IMR-90 (cell line): ENCODE data around the gene ALK. TPM values are rescaled to one million over a fixed set of nuclear protein-coding genes. Genes with fewer than 3 reads are reported as not detected.

Source experiments
- ATAC-seq: fragments of 200-7000 bp; cut with Tn5 transposase; 2 replicates; pipeline ENCODE4 v1.9.1; 2020; ENCODE audit warnings: low read depth, mild to moderate bottlenecking, moderate library complexity
- BruUV-seq: library from RNA; stranded (reverse); fragments of 400-500 nt; replicated peaks from 2 replicates; lab custom pipeline; 2021; lab: Mats Ljungman, UMichigan
- CTCF ChIA-PET: fragments of 300-600 bp; formaldehyde crosslinking; extraction: SDS; loops from one replicate; lab custom pipeline; 2021; ENCODE audit warnings: antibody characterized with exemption; lab: Yijun Ruan, JAX
- POLR2A ChIA-PET: fragments of 300-600 bp; sonication (Branson Sonifier 250); formaldehyde crosslinking; loops from one replicate; lab custom pipeline; 2022; ENCODE audit warnings: antibody characterized with exemption; ENCODE audit not compliant: unreplicated experiment; lab: Charles Lee
- DNase-seq: peaks from one replicate; pipeline ENCODE4 v3.0.0; 2013
- H2AFZ ChIP-seq: replicated peaks from 2 replicates; pipeline ENCODE3; 2013; ENCODE audit warnings: low read length, mild to moderate bottlenecking; ENCODE audit not compliant: poor library complexity
- H2AK5ac ChIP-seq: 2 replicates; pipeline ENCODE4 v1.6.1; 2013; ENCODE audit warnings: low read depth, low read length, inconsistent platforms
- H2AK9ac ChIP-seq: replicated peaks from 2 replicates; pipeline ENCODE3; 2013; ENCODE audit warnings: mild to moderate bottlenecking, low read depth, low read length, moderate library complexity; ENCODE audit not compliant: poor library complexity
- H2BK120ac ChIP-seq: 2 replicates; pipeline ENCODE4 v1.6.1; 2013; ENCODE audit warnings: low read depth, low read length, inconsistent platforms
- H2BK15ac ChIP-seq: 3 replicates; pipeline ENCODE4 v1.6.1; 2013; ENCODE audit warnings: low read depth, low read length, inconsistent platforms
- H2BK20ac ChIP-seq: 2 replicates; pipeline ENCODE4 v1.6.1; 2013; ENCODE audit warnings: low read depth, mild to moderate bottlenecking, inconsistent platforms, low read length, moderate library complexity
- H2BK5ac ChIP-seq: 2 replicates; pipeline ENCODE4 v1.6.1; 2013; ENCODE audit warnings: mild to moderate bottlenecking, low read depth, low read length, inconsistent platforms; ENCODE audit not compliant: poor library complexity, severe bottlenecking
- H3K14ac ChIP-seq: replicated peaks from 2 replicates; pipeline ENCODE4 v1.6.1; 2013; ENCODE audit warnings: low read depth, low read length, inconsistent platforms
- H3K18ac ChIP-seq: 2 replicates; pipeline ENCODE4 v1.6.1; 2013; ENCODE audit warnings: low read depth, low read length, control low read depth
- H3K23ac ChIP-seq: 2 replicates; pipeline ENCODE4 v1.6.1; 2013; ENCODE audit warnings: low read depth, low read length, inconsistent platforms
- H3K27ac ChIP-seq: 2 replicates; pipeline ENCODE4 v1.5.1; 2013; ENCODE audit warnings: mild to moderate bottlenecking, control low read depth, low read length; ENCODE audit not compliant: insufficient read depth
- H3K27me3 ChIP-seq: 2 replicates; pipeline ENCODE4 v1.6.1; 2013; ENCODE audit warnings: low read length; ENCODE audit not compliant: control insufficient read depth, insufficient read depth
- H3K36me3 ChIP-seq: 2 replicates; pipeline ENCODE4 v1.6.1; 2013; ENCODE audit warnings: low read length, mixed read lengths; ENCODE audit not compliant: control insufficient read depth, insufficient read depth
- H3K4ac ChIP-seq: 2 replicates; pipeline ENCODE4 v1.6.1; 2013; ENCODE audit warnings: low read depth, low read length, inconsistent platforms
- H3K4me1 ChIP-seq: 2 replicates; pipeline ENCODE4 v1.6.1; 2013; ENCODE audit warnings: low read length, mixed read lengths; ENCODE audit not compliant: control insufficient read depth, insufficient read depth
- H3K4me2 ChIP-seq: 2 replicates; pipeline ENCODE4 v1.6.1; 2013; ENCODE audit warnings: low read depth, mild to moderate bottlenecking, control low read depth, low read length, moderate library complexity
- H3K4me3 ChIP-seq: 2 replicates; pipeline ENCODE4 v1.5.1; 2013; ENCODE audit warnings: low read depth, mild to moderate bottlenecking, control low read depth, low read length, moderate library complexity; ENCODE audit not compliant: insufficient read depth
- H3K56ac ChIP-seq: 2 replicates; pipeline ENCODE4 v1.6.1; 2013; ENCODE audit warnings: low read length, inconsistent platforms; ENCODE audit not compliant: insufficient read depth; ENCODE audit errors: extremely low read depth
- H3K79me1 ChIP-seq, 2 experiments: 2 replicates each; pipeline ENCODE4 v1.6.1; 2013; ENCODE audit warnings: low read length in 2 of 2, inconsistent platforms in 1 of 2, low read depth in 1 of 2
- H3K9ac ChIP-seq: 2 replicates; pipeline ENCODE4 v1.6.1; 2013; ENCODE audit warnings: low read depth, low read length, control low read depth
- H3K9me1 ChIP-seq: 2 replicates; pipeline ENCODE4 v1.6.1; 2013; ENCODE audit warnings: low read length, inconsistent platforms; ENCODE audit not compliant: insufficient read depth
- H3K9me3 ChIP-seq: 2 replicates; pipeline ENCODE4 v1.6.1; 2013; ENCODE audit warnings: low read length; ENCODE audit not compliant: control insufficient read depth, insufficient read depth
- H4K20me1 ChIP-seq: 2 replicates; pipeline ENCODE4 v1.6.1; 2013; ENCODE audit warnings: low read length, inconsistent platforms; ENCODE audit not compliant: insufficient read depth
- H4K5ac ChIP-seq: 2 replicates; pipeline ENCODE4 v1.6.1; 2013; ENCODE audit warnings: mild to moderate bottlenecking, low read depth, low read length, control low read depth
- H4K8ac ChIP-seq, 2 experiments: 2 replicates each; pipeline ENCODE4 v1.6.1; 2013; ENCODE audit warnings: low read depth in 2 of 2, low read length in 2 of 2, control low read depth in 1 of 2, inconsistent platforms in 1 of 2
- H4K91ac ChIP-seq: 2 replicates; pipeline ENCODE4 v1.6.1; 2013; ENCODE audit warnings: low read depth, low read length, inconsistent platforms; ENCODE audit not compliant: insufficient read depth
- BHLHE40 ChIP-seq: fragments of 150-350 bp; IDR thresholded peaks from 2 replicates; pipeline ENCODE4 v1.6.1; 2016; ENCODE audit warnings: mild to moderate bottlenecking, low read depth, low read length
- CEBPB ChIP-seq: IDR thresholded peaks from 2 replicates; pipeline ENCODE4 v1.6.1; 2012; ENCODE audit warnings: low read depth, low read length, improper control_type of control experiment
- CHD1 ChIP-seq: IDR thresholded peaks from 2 replicates; pipeline ENCODE4 v1.6.1; 2012; ENCODE audit warnings: low read depth, low read length, improper control_type of control experiment
- FOS ChIP-seq: fragments of 150-350 bp; IDR thresholded peaks from 2 replicates; pipeline ENCODE4 v1.6.1; 2016; ENCODE audit warnings: low read depth, low read length
- MAFK ChIP-seq: IDR thresholded peaks from 2 replicates; pipeline ENCODE4 v1.6.1; 2012; ENCODE audit warnings: low read depth, low read length, improper control_type of control experiment
- MAZ ChIP-seq: IDR thresholded peaks from 2 replicates; pipeline ENCODE4 v1.6.1; 2012; ENCODE audit warnings: low read depth, mild to moderate bottlenecking, low read length, improper control_type of control experiment, moderate library complexity, borderline replicate concordance
- MXI1 ChIP-seq: IDR thresholded peaks from 2 replicates; pipeline ENCODE4 v1.6.1; 2012; ENCODE audit warnings: low read depth, mild to moderate bottlenecking, low read length, moderate library complexity, borderline replicate concordance
- NFE2L2 ChIP-seq: fragments of 150-350 bp; IDR thresholded peaks from 2 replicates; pipeline ENCODE4 v1.6.1; 2016; ENCODE audit warnings: low read depth, mild to moderate bottlenecking, low read length
- POLR2A ChIP-seq: IDR thresholded peaks from 2 replicates; pipeline ENCODE4 v1.6.1; 2012; ENCODE audit warnings: mild to moderate bottlenecking, low read depth, low read length
- RAD21 ChIP-seq: IDR thresholded peaks from 2 replicates; pipeline ENCODE4 v1.6.1; 2012; ENCODE audit warnings: low read length, improper control_type of control experiment
- RCOR1 ChIP-seq: IDR thresholded peaks from 2 replicates; pipeline ENCODE4 v1.6.1; 2012; ENCODE audit warnings: mild to moderate bottlenecking, low read length, improper control_type of control experiment; ENCODE audit not compliant: insufficient replicate concordance
- RFX5 ChIP-seq: IDR thresholded peaks from 2 replicates; pipeline ENCODE4 v1.8.0; 2012; ENCODE audit warnings: low read depth, mild to moderate bottlenecking, low read length, moderate library complexity
- SMC3 ChIP-seq: fragments of 150-350 bp; IDR thresholded peaks from 2 replicates; pipeline ENCODE4 v1.6.1; 2016; ENCODE audit warnings: low read depth, mild to moderate bottlenecking, antibody characterized with exemption, low read length, moderate library complexity
- WGBS, 2 experiments: methylation state at CpG; one replicate each; pipeline versions ENCODE4 v1.1.5 to v1.1.7; 2013; ENCODE audit warnings: missing lambda C conversion rate in 2 of 2; ENCODE audit not compliant: insufficient read length in 1 of 2; ENCODE audit errors: extremely low coverage in 2 of 2; 5-methylcytosine and 5-hydroxymethylcytosine counted together
- dilution Hi-C: fragments of 300-500 bp; cut with HindIII; formaldehyde crosslinking; loops from one replicate; pipeline ENCODE4 v1.14.3; 2018; ENCODE audit warnings: low sequenced_read_pairs; ENCODE audit not compliant: unreplicated experiment
- in situ Hi-C: fragments of 300-500 bp; cut with MboI; formaldehyde crosslinking; loops from 3 replicates; pipeline ENCODE4 v1.14.3; 2019; ENCODE audit warnings: low sequenced_read_pairs, inconsistent platforms, mixed read lengths
- intact Hi-C: fragments of 100-400 bp; cut with micrococcal nuclease; formaldehyde crosslinking; loops from 2 replicates; pipeline ENCODE4 v1.10.0; 2022
- polyA plus RNA-seq, 3 experiments: library from polyadenylated mRNA; depleted of rRNA; stranded (reverse); fragments of >200 nt; gene quantifications; 2 replicates each; pipeline ENCODE4 v1.2.3, GENCODE V29; 2012; ENCODE audit warnings: low replicate concordance in 1 of 3
- total RNA-seq: library from RNA; depleted of rRNA; stranded (reverse); fragments of >200 nt; gene quantifications from 2 replicates; pipeline ENCODE4 v1.2.3, GENCODE V29; 2012
- TF ChIP-seq, protein P1 (sequence below): conservative IDR thresholded peaks from 2 replicates; pipeline ENCODE4 v1.5.1; 2012; ENCODE audit warnings: mild to moderate bottlenecking, low read depth, low read length, improper control_type of control experiment
- TF ChIP-seq, protein P2 (sequence below): fragments of 150-350 bp; IDR thresholded peaks from 2 replicates; pipeline ENCODE4 v1.6.1; 2016; ENCODE audit warnings: low read depth, mild to moderate bottlenecking, low read length, moderate library complexity, borderline replicate concordance
- TF ChIP-seq, protein P3 (sequence below): fragments of 150-350 bp; IDR thresholded peaks from 2 replicates; pipeline ENCODE4 v1.6.1; 2017; ENCODE audit warnings: mild to moderate bottlenecking, antibody characterized with exemption, low read length, low read depth

The ALK gene
- total and polyA plus RNA-seq, 2 of the 4 experiments (the other 2 are of a cell fraction) = not detected

DNA sequence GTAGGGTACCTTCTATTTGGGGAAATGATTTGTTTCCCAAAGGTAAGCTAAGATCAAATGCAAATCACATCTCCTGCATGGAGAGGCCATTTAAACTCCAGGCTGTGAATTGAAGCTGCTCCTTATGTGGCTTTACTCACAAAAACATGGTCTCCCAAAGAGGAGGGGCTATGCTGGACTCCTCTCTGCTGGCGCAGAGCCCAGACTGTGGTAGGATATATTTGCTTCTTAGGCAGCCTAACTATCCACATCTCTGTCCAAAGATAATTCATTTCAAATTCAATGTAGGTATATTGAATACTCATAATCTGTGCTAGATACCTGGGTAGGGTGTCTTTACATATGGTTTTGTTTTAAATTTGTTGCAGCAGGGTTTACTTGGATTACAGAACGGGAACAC lies 358.5 kb downstream of the ALK start:
- no peak overlapping the region for H2AK9ac ChIP-seq
- TF ChIP-seq MAZ = no peak
- TF ChIP-seq POLR2A = no peak
- TF ChIP-seq, protein P1, sequence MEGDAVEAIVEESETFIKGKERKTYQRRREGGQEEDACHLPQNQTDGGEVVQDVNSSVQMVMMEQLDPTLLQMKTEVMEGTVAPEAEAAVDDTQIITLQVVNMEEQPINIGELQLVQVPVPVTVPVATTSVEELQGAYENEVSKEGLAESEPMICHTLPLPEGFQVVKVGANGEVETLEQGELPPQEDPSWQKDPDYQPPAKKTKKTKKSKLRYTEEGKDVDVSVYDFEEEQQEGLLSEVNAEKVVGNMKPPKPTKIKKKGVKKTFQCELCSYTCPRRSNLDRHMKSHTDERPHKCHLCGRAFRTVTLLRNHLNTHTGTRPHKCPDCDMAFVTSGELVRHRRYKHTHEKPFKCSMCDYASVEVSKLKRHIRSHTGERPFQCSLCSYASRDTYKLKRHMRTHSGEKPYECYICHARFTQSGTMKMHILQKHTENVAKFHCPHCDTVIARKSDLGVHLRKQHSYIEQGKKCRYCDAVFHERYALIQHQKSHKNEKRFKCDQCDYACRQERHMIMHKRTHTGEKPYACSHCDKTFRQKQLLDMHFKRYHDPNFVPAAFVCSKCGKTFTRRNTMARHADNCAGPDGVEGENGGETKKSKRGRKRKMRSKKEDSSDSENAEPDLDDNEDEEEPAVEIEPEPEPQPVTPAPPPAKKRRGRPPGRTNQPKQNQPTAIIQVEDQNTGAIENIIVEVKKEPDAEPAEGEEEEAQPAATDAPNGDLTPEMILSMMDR = no peak
- TF ChIP-seq, protein P2, sequence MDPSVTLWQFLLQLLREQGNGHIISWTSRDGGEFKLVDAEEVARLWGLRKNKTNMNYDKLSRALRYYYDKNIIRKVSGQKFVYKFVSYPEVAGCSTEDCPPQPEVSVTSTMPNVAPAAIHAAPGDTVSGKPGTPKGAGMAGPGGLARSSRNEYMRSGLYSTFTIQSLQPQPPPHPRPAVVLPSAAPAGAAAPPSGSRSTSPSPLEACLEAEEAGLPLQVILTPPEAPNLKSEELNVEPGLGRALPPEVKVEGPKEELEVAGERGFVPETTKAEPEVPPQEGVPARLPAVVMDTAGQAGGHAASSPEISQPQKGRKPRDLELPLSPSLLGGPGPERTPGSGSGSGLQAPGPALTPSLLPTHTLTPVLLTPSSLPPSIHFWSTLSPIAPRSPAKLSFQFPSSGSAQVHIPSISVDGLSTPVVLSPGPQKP = no peak
- no peak for TF ChIP-seq MXI1
- no peak for TF ChIP-seq CEBPB
- TF ChIP-seq CHD1 = no peak
- TF ChIP-seq, protein P3, sequence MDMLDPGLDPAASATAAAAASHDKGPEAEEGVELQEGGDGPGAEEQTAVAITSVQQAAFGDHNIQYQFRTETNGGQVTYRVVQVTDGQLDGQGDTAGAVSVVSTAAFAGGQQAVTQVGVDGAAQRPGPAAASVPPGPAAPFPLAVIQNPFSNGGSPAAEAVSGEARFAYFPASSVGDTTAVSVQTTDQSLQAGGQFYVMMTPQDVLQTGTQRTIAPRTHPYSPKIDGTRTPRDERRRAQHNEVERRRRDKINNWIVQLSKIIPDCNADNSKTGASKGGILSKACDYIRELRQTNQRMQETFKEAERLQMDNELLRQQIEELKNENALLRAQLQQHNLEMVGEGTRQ = no peak
- TF ChIP-seq RCOR1 = no peak
- no peak for TF ChIP-seq RAD21
- no peak for TF ChIP-seq MAFK
- no peak for TF ChIP-seq SMC3
- TF ChIP-seq FOS = no peak
- TF ChIP-seq NFE2L2 = no peak
- no peak for TF ChIP-seq BHLHE40
- no peak for TF ChIP-seq RFX5
- no peak overlapping the region for H3K23ac ChIP-seq
- no peaks in the 10 kb centered on the region for H3K79me1 ChIP-seq
- POLR2A ChIA-PET = no interaction called here
- H3K14ac ChIP-seq = no peak overlapping the region
- H2AK5ac ChIP-seq = no peak overlapping the region
- H2BK5ac ChIP-seq = no peak overlapping the region
- BruUV-seq = no TSS peak
- H3K27ac ChIP-seq = no peak overlapping the region
- H3K4me3 ChIP-seq = no peak overlapping the region
- no peaks in the 10 kb centered on the region for H3K9me3 ChIP-seq
- H4K5ac ChIP-seq = no peak overlapping the region
- no peaks in the 10 kb centered on the region for H3K9me1 ChIP-seq
- H3K4me1 ChIP-seq = no peaks in the 10 kb centered on the region
- H4K8ac ChIP-seq = no peak overlapping the region
- DNase-seq (peak; percentile 51), ATAC-seq (no peak; the same call in 1 of the 2 replicates)
- no peak overlapping the region for H2BK15ac ChIP-seq
- intact Hi-C loops = no loop called here
- H3K36me3 ChIP-seq = no peaks in the 10 kb centered on the region
- no CpG with 5 or more reads among the region's 2 CpGs for WGBS, 2 experiments
- peaks cover 7% of the 10 kb centered on the region for H3K27me3 ChIP-seq
- H2AFZ ChIP-seq = no peak overlapping the region
- no peak overlapping the region for H3K4ac ChIP-seq
- H3K56ac ChIP-seq = no peak overlapping the region
- in situ Hi-C loops = no loop called here
- dilution Hi-C loops = no loop called here
- H3K18ac ChIP-seq = no peak overlapping the region
- no peak overlapping the region for H3K4me2 ChIP-seq
- CTCF ChIA-PET = no interaction called here
- no peaks in the 10 kb centered on the region for H4K20me1 ChIP-seq
- H4K91ac ChIP-seq = no peak overlapping the region
- no peak overlapping the region for H3K9ac ChIP-seq
- H2BK120ac ChIP-seq = no peak overlapping the region
- H2BK20ac ChIP-seq = no peak overlapping the region
